ENCODE measurements around the gene NLRC5.

Gene NLRC5

GRCh38 chr16:57007530-57007929 is 18.2 kb downstream of the NLRC5 start:
- TF ChIP-seq CTCF (IDR thresholded peaks at IDR 0.05; ENCODE audit: borderline replicate concordance, extremely low read depth, low read length, poor library complexity, severe bottlenecking) (no peak), EZH2 (IDR thresholded peaks at IDR 0.05; ENCODE audit: borderline replicate concordance, low read depth, low read length, severe bottlenecking) (no peak)
- no peaks in the 10 kb centered on the region for H3K27me3 ChIP-seq (ENCODE audit: insufficient read depth, low read length, poor library complexity)
- no peaks in the 10 kb centered on the region for H4K20me1 ChIP-seq (ENCODE audit: insufficient read depth, low read length)
- H3K4me3 ChIP-seq (ENCODE audit: low read depth in 1 of 2, low read length in 2 of 2): no peak overlapping the region
- H3K4me2 ChIP-seq (ENCODE audit: insufficient read depth, low read length): no peak overlapping the region
- H3K4me1 ChIP-seq (ENCODE audit: insufficient read depth, low read length): no peaks in the 10 kb centered on the region
- H3K36me3 ChIP-seq (ENCODE audit: insufficient read depth, low read length): no peaks in the 10 kb centered on the region
- DNase-seq: no peak
- H3K27ac ChIP-seq (ENCODE audit: low read length): no peak overlapping the region
- no peaks in the 10 kb centered on the region for H3K9me3 ChIP-seq (ENCODE audit: insufficient read depth, low read length, severe bottlenecking)
- no peaks in the 10 kb centered on the region for H3K79me2 ChIP-seq (ENCODE audit: insufficient read depth, low read length)
- ATAC-seq (ENCODE audit: insufficient read depth, low read depth): no peak
- H2AFZ ChIP-seq (ENCODE audit: low read depth, low read length): no peak overlapping the region
- H3K9ac ChIP-seq (ENCODE audit: low read depth, low read length): no peak overlapping the region

GRCh38 chr16:57008440-57008839 is 19.1 kb downstream of the NLRC5 start:
- H3K9me3 ChIP-seq (ENCODE audit: insufficient read depth, low read length, severe bottlenecking): no peaks in the 10 kb centered on the region
- no peak for TF ChIP-seq EZH2 (IDR thresholded peaks at IDR 0.05; ENCODE audit: borderline replicate concordance, low read depth, low read length, severe bottlenecking)
- TF ChIP-seq CTCF (IDR thresholded peaks at IDR 0.05; ENCODE audit: borderline replicate concordance, extremely low read depth, low read length, poor library complexity, severe bottlenecking): no peak
- H3K4me2 ChIP-seq (ENCODE audit: insufficient read depth, low read length): no peak overlapping the region
- no peaks in the 10 kb centered on the region for H3K79me2 ChIP-seq (ENCODE audit: insufficient read depth, low read length)
- H3K4me1 ChIP-seq (ENCODE audit: insufficient read depth, low read length): no peaks in the 10 kb centered on the region; the same call in 1 of the 2 replicates
- no peak overlapping the region for H3K9ac ChIP-seq (ENCODE audit: low read depth, low read length)
- ATAC-seq (ENCODE audit: insufficient read depth, low read depth) (no peak), DNase-seq (no peak)
- H3K4me3 ChIP-seq (ENCODE audit: low read depth in 1 of 2, low read length in 2 of 2): no peak overlapping the region
- no peak overlapping the region for H2AFZ ChIP-seq (ENCODE audit: low read depth, low read length)
- H3K27ac ChIP-seq (ENCODE audit: low read length): no peak overlapping the region
- H4K20me1 ChIP-seq (ENCODE audit: insufficient read depth, low read length): no peaks in the 10 kb centered on the region
- no peaks in the 10 kb centered on the region for H3K36me3 ChIP-seq (ENCODE audit: insufficient read depth, low read length)
- no peaks in the 10 kb centered on the region for H3K27me3 ChIP-seq (ENCODE audit: insufficient read depth, low read length, poor library complexity)

GRCh38 chr16:57009643-57010170 is 20.4 kb downstream of the NLRC5 start:
- Histone ChIP-seq H3K27me3 (ENCODE audit: insufficient read depth, low read length, poor library complexity) (no peaks in the 10 kb centered on the region), H3K4me3 (ENCODE audit: low read depth in 1 of 2, low read length in 2 of 2) (no peak overlapping the region), H3K9ac (ENCODE audit: low read depth, low read length) (no peak overlapping the region), H4K20me1 (ENCODE audit: insufficient read depth, low read length) (no peaks in the 10 kb centered on the region), H3K9me3 (ENCODE audit: insufficient read depth, low read length, severe bottlenecking) (no peaks in the 10 kb centered on the region), H3K36me3 (ENCODE audit: insufficient read depth, low read length) (no peaks in the 10 kb centered on the region), H3K79me2 (ENCODE audit: insufficient read depth, low read length) (no peaks in the 10 kb centered on the region), H3K4me2 (ENCODE audit: insufficient read depth, low read length) (no peak overlapping the region), H2AFZ (ENCODE audit: low read depth, low read length) (no peak overlapping the region), H3K27ac (ENCODE audit: low read length) (no peak overlapping the region), H3K4me1 (ENCODE audit: insufficient read depth, low read length) (peaks cover 12% of the 10 kb centered on the region)
- TF ChIP-seq CTCF (IDR thresholded peaks at IDR 0.05; ENCODE audit: borderline replicate concordance, extremely low read depth, low read length, poor library complexity, severe bottlenecking): no peak
- no peak for TF ChIP-seq EZH2 (IDR thresholded peaks at IDR 0.05; ENCODE audit: borderline replicate concordance, low read depth, low read length, severe bottlenecking)
- ATAC-seq (ENCODE audit: insufficient read depth, low read depth) (no peak), DNase-seq (no peak)

- no peak for TF ChIP-seq EZH2 (IDR thresholded peaks at IDR 0.05; ENCODE audit: borderline replicate concordance, low read depth, low read length, severe bottlenecking)
- no peak for TF ChIP-seq CTCF (IDR thresholded peaks at IDR 0.05; ENCODE audit: borderline replicate concordance, extremely low read depth, low read length, poor library complexity, severe bottlenecking)
- no peaks in the 10 kb centered on the region for H3K79me2 ChIP-seq (ENCODE audit: insufficient read depth, low read length)
- H3K9ac ChIP-seq (ENCODE audit: low read depth, low read length): no peak overlapping the region
- ATAC-seq (ENCODE audit: insufficient read depth, low read depth) (no peak), DNase-seq (no peak)
- H3K27ac ChIP-seq (ENCODE audit: low read length): no peak overlapping the region
- no peaks in the 10 kb centered on the region for H4K20me1 ChIP-seq (ENCODE audit: insufficient read depth, low read length)
- H3K27me3 ChIP-seq (ENCODE audit: insufficient read depth, low read length, poor library complexity): no peaks in the 10 kb centered on the region
- H3K9me3 ChIP-seq (ENCODE audit: insufficient read depth, low read length, severe bottlenecking): no peaks in the 10 kb centered on the region
- no peak overlapping the region for H3K4me3 ChIP-seq (ENCODE audit: low read depth in 1 of 2, low read length in 2 of 2)
- no peaks in the 10 kb centered on the region for H3K36me3 ChIP-seq (ENCODE audit: insufficient read depth, low read length)
- no peak overlapping the region for H2AFZ ChIP-seq (ENCODE audit: low read depth, low read length)
- no peak overlapping the region for H3K4me2 ChIP-seq (ENCODE audit: insufficient read depth, low read length)
- H3K4me1 ChIP-seq (ENCODE audit: insufficient read depth, low read length): peaks cover 17% of the 10 kb centered on the region
Measured at GRCh38 chr16:57012353-57012752, 23.0 kb downstream of the NLRC5 start.

Data from DND-41 (cell line).